ENCODE data around the gene SARDH. TPM values are rescaled to one million over a fixed set of nuclear protein-coding genes. Genes with fewer than 3 reads are reported as not detected.
"Not testable (repeated sequence)": the region's sequence is repeated elsewhere in the genome, so short reads cannot be mapped to it uniquely, and the experiment has no call there.

The SARDH gene
- total RNA-seq, 2 donors from 2014 or later = 2.7 to 2.8 TPM

DNA sequence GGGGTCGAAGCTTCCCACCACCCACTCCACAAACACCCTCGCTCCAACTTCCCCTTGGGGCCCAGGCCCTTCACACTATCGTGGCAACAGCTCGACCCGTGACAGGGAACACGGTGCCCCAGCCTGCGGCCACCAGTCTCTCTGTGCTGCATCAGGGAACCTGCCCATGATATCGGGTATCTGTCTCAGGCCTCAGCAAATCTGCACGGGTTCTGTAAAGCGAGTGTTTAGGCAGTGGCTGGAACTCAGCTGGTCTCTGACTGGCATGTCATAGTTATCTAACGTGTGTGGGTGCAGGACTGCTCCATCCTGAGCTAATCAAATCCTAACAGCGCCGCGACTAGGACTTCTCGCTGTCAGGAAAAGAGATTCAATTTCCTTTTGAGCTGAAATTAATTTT lies 59.1 kb downstream of the SARDH start:
- ATAC-seq (replicated peaks) = no peak
- H3K4me1 Mint-ChIP-seq = peaks cover 12% of the 10 kb centered on the region
- no peaks in the 10 kb centered on the region for H3K9me3 Mint-ChIP-seq
- H3K4me3 Mint-ChIP-seq = no peak overlapping the region
- no peaks in the 10 kb centered on the region for H3K27me3 Mint-ChIP-seq
- peak overlapping the region; percentile 32 for H3K27ac Mint-ChIP-seq
- H3K36me3 Mint-ChIP-seq (ENCODE audit: low read depth) = no peaks in the 10 kb centered on the region

DNA sequence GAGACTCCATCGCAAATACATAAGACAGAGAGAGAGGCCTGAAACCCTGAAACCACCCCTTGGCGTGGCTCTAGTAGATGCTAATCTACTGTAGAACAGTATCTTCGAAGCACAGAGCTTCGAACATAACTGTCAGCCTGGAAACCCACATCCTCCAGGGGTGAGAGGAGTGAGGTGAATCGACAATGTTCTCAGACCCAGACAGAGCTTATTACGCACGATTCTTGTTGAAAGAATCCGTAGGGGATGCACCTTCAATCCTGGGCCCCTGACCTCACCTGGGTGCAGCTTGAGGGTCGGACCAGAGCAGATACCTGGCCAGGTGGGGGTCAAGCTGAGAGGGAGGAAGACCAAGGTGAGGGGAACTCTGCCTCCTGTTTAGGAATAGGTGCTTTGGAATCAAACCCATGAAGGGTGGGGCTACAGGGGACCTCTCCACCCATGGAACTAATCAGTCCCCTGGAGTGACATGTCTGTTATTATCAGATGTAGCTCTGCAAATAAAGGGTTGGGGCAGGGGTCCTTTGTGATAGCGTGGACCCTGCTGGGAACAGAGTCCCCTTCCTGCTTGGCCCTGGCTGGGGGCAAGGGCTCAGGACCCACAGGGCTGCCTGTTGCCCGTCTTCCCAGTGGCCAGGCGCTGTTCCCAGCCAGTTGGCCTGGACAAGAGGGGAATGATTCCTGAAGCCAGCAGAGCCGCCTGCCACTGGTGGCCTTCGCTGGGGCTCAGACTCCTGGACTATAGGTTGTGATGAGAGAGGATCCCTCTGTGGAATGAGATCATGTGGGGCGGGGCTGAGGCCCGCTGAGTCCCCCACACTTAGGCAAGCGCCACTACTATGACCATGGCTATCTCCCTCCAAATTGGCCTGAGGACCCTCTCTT lies 60.8 kb downstream of the SARDH start:
- peak; percentile 98 for ATAC-seq (replicated peaks)
- Mint-ChIP-seq H3K9me3 (no peaks in the 10 kb centered on the region), H3K27ac (peak overlapping the region; percentile 73), H3K27me3 (no peaks in the 10 kb centered on the region), H3K36me3 (ENCODE audit: low read depth) (no peaks in the 10 kb centered on the region), H3K4me1 (peaks cover 12% of the 10 kb centered on the region), H3K4me3 (peak overlapping the region; percentile 36)

DNA sequence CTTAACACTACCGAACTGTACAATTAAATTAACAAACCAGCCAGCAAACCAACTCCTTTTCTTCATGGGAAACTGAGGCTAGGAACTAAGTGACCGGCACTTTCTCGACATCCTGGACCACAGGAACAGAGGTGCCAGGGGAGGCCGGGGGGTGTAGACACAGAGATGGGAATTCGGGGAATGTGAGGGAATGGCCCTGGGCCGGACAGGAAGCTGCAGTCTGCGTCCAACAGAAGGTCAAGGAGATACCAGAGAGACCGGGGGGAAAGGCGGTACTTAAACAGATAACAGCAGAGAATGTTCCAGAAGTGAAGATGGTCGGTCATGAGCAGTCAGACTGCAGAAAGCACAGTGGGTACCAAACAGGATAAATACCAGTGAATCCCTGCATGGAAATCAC lies 61.7 kb downstream of the SARDH start:
- ATAC-seq (replicated peaks) = no peak
- no peaks in the 10 kb centered on the region for H3K27me3 Mint-ChIP-seq
- H3K4me1 Mint-ChIP-seq = peaks cover 12% of the 10 kb centered on the region
- peak overlapping the region; percentile 73 for H3K27ac Mint-ChIP-seq
- H3K4me3 Mint-ChIP-seq = peak overlapping the region; percentile 36
- no peaks in the 10 kb centered on the region for H3K9me3 Mint-ChIP-seq
- H3K36me3 Mint-ChIP-seq (ENCODE audit: low read depth) = no peaks in the 10 kb centered on the region

DNA sequence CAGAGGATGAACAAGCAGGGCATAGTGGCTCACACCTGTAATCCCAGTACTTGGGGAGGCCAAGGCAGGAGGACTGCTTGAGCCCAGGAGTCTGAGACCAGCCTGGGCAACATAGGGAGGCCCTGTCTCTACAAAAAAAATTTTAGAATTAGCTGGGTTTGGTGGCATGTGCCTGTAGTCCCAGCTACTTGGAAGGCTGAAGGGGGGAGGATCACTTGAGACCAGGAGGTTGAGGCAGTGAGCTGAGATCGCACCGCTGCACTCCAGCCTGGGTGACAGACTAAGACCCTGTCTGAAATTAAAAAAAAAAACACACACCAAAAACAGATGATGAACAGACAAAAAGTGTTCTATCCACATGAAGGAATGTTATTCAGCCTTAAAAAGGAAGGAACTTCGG lies 62.4 kb downstream of the SARDH start:
- not testable (repeated sequence) for H3K4me3 Mint-ChIP-seq; H3K27me3 Mint-ChIP-seq; H3K9me3 Mint-ChIP-seq; H3K36me3 Mint-ChIP-seq (ENCODE audit: low read depth); ATAC-seq (replicated peaks)
- Mint-ChIP-seq H3K4me1 (peaks cover 12% of the 10 kb centered on the region), H3K27ac (peak overlapping the region; percentile 9)

DNA sequence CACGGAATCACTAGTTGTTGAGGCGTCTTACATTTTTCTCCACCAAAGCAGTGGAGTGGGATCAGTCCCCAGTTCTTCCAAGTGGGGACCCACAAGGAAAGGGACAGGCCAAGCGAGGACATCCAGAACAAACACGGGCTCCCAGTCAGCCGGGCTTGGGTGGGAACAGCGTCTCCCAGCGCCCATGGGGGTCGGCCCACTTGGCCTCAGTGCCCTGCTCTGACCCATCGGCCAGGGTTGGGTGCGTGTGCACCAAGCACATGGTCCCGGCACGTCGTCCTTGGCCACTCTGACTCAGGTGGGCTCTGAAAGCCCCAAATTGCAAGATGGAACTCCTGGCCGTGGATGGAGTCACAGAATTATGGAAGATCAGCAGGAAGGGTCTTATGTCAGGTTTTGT lies 64.1 kb downstream of the SARDH start:
- Mint-ChIP-seq H3K27me3 (no peaks in the 10 kb centered on the region), H3K36me3 (ENCODE audit: low read depth) (no peaks in the 10 kb centered on the region), H3K4me1 (peaks cover 12% of the 10 kb centered on the region), H3K9me3 (no peaks in the 10 kb centered on the region), H3K27ac (no peak overlapping the region), H3K4me3 (no peak overlapping the region)
- no peak for ATAC-seq (replicated peaks)

DNA sequence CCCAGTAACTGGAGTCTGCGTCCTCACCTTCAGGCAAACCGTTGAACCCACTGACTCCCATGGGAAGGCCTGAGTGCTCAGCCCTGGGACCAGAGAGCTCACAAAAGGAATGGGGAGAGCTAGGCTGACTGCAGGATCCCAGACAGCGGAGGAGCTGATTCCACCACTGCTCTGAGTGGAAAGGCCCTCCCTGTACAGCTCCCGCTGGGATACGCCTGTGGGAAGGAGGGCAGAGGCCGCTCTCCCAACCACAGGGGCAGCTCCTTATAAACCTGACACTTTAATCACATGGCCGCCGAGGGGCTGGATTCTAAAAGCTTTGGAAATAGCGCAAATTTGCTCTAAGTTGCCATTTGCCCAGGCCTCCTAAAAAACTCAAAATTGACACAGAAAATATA lies 64.9 kb downstream of the SARDH start:
- Mint-ChIP-seq H3K36me3 (ENCODE audit: low read depth) (no peaks in the 10 kb centered on the region), H3K9me3 (no peaks in the 10 kb centered on the region), H3K4me3 (no peak overlapping the region), H3K4me1 (peaks cover 12% of the 10 kb centered on the region), H3K27me3 (no peaks in the 10 kb centered on the region), H3K27ac (no peak overlapping the region)
- no peak for ATAC-seq (replicated peaks)

DNA sequence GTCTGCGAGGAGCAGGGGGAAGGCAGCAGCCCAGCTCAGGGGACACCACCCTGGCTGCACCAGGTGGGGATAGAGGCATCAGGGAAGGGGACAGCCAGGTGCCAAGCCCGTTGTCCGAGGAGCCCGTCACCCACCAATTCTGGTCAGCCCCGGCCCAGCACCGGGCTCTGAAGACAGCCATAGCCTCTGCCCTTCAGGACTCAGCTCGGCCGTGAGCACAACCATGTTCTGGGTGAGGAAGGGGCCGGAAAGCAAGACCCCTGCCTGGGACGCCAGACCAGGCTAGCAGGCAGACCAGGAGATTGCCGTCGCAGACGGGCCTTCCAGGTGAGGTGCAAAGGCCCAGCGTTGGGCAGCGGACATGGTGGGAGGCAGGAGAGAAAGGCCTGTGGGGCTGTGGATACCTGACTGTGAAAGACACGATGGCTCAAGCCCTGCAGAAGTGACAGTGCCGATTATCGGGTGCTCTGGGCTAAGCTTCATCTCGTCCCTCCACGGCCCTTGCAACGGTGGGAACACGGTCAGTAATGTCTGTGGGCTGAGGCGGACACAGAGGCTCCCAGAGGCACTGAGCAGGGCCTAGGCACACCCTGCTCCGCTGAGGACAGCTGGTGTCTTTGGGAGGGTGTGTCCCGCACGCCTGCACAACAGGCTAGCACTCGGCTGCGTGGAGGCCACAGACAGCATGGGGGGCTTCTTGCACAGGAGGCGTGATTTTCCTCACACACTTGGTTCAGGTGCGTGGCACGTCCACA lies 65.5 kb downstream of the SARDH start:
- Mint-ChIP-seq H3K27me3 (no peaks in the 10 kb centered on the region), H3K4me1 (peaks cover 12% of the 10 kb centered on the region), H3K36me3 (ENCODE audit: low read depth) (no peaks in the 10 kb centered on the region), H3K27ac (no peak overlapping the region), H3K4me3 (no peak overlapping the region), H3K9me3 (no peaks in the 10 kb centered on the region)
- ATAC-seq (replicated peaks) = no peak

DNA sequence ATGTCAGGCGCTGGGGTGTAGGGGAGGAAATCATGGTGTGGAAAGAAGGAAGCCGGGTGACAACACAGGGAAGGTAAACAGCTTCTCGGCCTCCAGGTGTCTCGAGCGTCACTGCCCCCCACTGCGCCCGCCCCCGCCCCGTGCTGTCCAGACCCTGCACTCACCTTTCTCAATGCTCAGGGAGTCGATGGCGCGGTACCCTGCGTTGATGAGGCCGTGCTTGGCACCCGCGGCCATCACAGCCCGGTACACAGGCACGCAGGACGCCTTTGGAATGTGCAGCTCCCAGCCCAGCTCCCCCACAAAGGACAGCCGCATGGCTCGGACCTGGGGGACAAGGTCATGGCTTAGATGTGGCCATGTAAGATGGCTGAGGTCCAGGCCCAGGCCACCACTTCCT lies 66.8 kb downstream of the SARDH start:
- Mint-ChIP-seq H3K9me3 (no peaks in the 10 kb centered on the region), H3K27me3 (no peaks in the 10 kb centered on the region), H3K36me3 (ENCODE audit: low read depth) (no peaks in the 10 kb centered on the region), H3K4me3 (no peak overlapping the region), H3K27ac (no peak overlapping the region), H3K4me1 (peaks cover 11% of the 10 kb centered on the region)
- ATAC-seq (replicated peaks) = no peak

DNA sequence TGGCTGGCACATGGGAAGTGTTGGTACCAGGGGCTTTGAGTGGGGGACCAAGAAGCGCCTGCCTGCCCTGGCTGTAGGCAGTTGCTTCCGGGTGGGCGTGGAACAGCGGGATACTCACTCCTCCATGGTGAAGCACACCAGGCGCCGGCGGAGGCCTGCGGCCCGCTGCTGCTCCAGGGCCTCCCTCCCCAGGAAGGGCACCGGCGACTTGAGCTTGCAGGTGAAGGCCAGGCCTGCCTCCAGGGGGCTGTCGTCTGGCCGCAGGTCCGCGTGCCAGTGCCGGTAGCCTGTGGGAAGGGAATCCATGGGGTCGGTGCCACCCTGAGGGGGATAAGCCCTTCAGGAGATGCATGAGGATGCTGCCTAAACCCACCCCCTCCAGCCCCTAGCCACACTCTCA lies 67.7 kb downstream of the SARDH start:
- H3K36me3 Mint-ChIP-seq (ENCODE audit: low read depth) = no peaks in the 10 kb centered on the region
- peaks cover 4% of the 10 kb centered on the region for H3K4me1 Mint-ChIP-seq
- no peaks in the 10 kb centered on the region for H3K27me3 Mint-ChIP-seq
- H3K9me3 Mint-ChIP-seq = no peaks in the 10 kb centered on the region
- no peak overlapping the region for H3K4me3 Mint-ChIP-seq
- H3K27ac Mint-ChIP-seq = no peak overlapping the region
- no peak for ATAC-seq (replicated peaks)

DNA sequence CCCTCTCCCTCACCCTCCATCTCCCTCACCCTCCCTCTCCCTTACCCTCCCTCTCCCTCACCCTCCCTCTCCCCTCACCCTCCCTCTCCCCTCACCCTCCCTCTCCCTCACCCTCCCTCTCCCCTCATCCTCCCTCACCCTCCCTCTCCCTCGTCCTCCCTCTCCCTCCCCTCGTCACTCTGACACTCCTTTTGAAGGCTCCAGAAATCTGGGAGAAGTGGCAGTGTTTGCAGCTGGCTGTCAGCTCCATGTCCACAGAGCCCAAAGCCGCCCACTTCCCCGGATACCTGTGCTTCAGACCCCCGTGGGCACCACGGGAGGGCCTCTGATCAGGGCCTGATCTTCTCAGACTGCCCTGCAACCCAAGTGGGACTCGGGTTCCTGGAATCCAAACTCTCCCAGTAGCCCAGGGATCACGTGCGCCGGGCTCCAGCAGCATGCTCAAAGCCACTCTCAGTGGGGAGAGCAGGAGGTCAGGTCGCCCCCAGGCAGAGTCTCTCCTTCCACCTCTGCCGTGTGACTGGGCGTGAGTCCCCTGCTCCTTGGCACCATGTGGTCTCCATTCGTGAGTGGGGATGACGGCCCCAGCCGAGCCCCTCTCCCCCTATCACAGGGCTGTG lies 68.9 kb downstream of the SARDH start:
- no peak for ATAC-seq (replicated peaks)
- no peak overlapping the region for H3K4me3 Mint-ChIP-seq
- no peak overlapping the region for H3K27ac Mint-ChIP-seq
- H3K36me3 Mint-ChIP-seq (ENCODE audit: low read depth) = no peaks in the 10 kb centered on the region
- no peaks in the 10 kb centered on the region for H3K9me3 Mint-ChIP-seq
- H3K4me1 Mint-ChIP-seq = no peaks in the 10 kb centered on the region
- no peaks in the 10 kb centered on the region for H3K27me3 Mint-ChIP-seq

DNA sequence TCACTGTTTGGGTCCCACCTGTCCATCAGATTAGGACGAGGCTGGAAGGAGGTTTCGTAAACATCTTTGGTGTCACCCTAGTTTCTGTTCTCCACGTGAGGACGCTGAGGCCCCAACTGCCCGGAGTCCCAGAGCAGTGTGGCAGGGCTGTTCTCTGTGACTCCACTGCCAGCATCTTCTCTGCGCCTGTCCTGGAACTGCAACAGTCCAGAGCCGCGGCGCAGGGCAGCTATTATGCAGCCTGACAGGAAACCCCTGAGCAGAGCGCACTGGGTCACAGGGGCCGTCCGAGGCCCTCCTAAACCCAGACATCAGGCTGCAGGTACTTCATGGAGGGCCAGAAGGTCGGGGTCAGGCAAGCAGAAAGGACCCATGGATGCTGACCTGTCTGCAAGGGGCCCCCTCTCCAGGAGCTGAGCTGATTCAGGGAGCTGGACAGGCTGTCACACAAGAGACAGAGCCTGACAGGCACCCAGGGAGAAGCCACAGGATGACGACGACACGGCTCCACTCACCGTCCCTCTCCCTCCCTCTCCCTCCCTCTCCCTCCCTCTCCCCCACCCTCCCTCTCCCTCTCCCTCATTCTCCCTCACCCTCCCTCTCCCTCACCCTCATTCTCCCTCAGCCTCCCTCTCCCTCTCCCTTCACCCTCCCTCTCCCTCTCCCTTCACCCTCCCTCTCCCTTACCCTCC lies 70.2 kb downstream of the SARDH start:
- no peak for ATAC-seq (replicated peaks)
- Mint-ChIP-seq H3K36me3 (ENCODE audit: low read depth) (no peaks in the 10 kb centered on the region), H3K4me1 (no peaks in the 10 kb centered on the region), H3K9me3 (no peaks in the 10 kb centered on the region), H3K27ac (no peak overlapping the region), H3K27me3 (no peaks in the 10 kb centered on the region), H3K4me3 (no peak overlapping the region)

DNA sequence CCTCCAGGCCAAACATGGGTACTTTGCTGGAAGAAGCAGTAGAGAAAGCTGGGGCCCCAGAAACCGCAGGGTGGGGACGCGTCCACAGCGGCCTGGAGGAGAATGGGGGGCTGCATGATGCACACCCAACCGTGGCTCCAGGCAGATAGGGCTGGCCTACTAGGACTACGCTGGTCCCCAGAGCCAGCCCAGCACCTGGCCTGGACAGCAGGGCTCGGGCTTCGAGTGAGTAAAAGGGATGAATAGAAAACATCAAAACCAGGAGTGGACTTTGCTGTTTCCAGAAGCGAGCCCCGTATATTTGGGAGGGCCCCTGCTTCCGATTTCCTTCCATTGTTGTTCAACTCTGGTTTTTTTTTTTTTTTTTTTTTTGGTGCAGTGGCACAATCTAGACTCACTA lies 71.3 kb downstream of the SARDH start:
- H3K4me3 Mint-ChIP-seq = no peak overlapping the region
- no peak overlapping the region for H3K27ac Mint-ChIP-seq
- H3K27me3 Mint-ChIP-seq = no peaks in the 10 kb centered on the region
- no peak for ATAC-seq (replicated peaks)
- no peaks in the 10 kb centered on the region for H3K4me1 Mint-ChIP-seq
- no peaks in the 10 kb centered on the region for H3K9me3 Mint-ChIP-seq
- no peaks in the 10 kb centered on the region for H3K36me3 Mint-ChIP-seq (ENCODE audit: low read depth)

DNA sequence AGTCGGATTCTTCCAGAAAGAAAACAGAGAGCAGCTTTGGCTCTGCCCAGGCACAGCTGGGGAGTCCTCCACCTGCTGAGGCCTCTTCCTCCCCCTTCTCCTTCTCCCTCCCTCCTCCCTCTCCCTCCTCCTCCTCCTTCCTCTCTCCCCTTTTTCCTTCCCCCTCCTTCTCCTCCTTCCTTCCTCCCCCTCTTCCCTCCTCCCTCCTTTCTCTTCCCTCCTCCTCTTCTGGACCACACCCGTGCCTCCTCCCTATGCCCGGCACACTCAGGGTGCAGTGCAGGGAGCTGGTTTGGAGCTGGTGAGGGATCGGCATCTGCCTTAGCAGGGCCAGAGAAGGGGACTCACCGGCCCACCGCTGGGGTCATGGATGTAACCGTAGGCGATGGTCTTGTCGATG lies 71.8 kb downstream of the SARDH start:
- Mint-ChIP-seq H3K4me1 (no peaks in the 10 kb centered on the region), H3K27ac (no peak overlapping the region), H3K27me3 (no peaks in the 10 kb centered on the region), H3K4me3 (no peak overlapping the region), H3K9me3 (no peaks in the 10 kb centered on the region), H3K36me3 (ENCODE audit: low read depth) (no peaks in the 10 kb centered on the region)
- no peak for ATAC-seq (replicated peaks)

DNA sequence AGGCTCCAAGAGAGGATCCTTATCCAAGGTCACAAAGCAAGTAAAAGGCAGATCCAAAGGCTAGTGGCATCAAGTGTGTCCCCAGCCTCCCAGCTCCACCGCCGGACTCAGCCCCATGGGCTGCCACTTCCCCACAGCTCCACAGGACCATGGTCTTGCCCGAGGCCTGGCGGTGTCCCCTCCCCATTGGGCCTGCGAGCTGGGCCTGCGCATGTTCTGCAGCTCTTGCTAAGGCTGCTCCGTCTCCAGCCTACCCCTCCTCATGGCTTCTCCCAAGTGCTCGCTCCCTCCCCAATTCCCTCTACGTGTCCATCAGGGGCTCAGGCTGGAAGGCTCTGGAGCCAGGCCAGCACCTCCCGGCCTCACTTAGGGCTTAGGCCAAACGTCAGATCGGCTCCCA lies 72.6 kb downstream of the SARDH start:
- Mint-ChIP-seq H3K4me1 (no peaks in the 10 kb centered on the region), H3K9me3 (no peaks in the 10 kb centered on the region), H3K36me3 (ENCODE audit: low read depth) (no peaks in the 10 kb centered on the region), H3K27ac (no peak overlapping the region), H3K27me3 (no peaks in the 10 kb centered on the region), H3K4me3 (no peak overlapping the region)
- ATAC-seq (replicated peaks) = no peak
